ENCODE data around the gene GRK3. TPM values are rescaled to one million over a fixed set of nuclear protein-coding genes. Genes with fewer than 3 reads are reported as not detected.
A peak's percentile ranks its signal among the peaks of the same experiment; 100 is the strongest.

Gene GRK3
- total and polyA plus RNA-seq, 10 of the 15 experiments (the other 5 are each of a cell fraction or from before 2014, with no cell fraction given), result 3.1 to 35.1 (median 14.7) TPM

DNA sequence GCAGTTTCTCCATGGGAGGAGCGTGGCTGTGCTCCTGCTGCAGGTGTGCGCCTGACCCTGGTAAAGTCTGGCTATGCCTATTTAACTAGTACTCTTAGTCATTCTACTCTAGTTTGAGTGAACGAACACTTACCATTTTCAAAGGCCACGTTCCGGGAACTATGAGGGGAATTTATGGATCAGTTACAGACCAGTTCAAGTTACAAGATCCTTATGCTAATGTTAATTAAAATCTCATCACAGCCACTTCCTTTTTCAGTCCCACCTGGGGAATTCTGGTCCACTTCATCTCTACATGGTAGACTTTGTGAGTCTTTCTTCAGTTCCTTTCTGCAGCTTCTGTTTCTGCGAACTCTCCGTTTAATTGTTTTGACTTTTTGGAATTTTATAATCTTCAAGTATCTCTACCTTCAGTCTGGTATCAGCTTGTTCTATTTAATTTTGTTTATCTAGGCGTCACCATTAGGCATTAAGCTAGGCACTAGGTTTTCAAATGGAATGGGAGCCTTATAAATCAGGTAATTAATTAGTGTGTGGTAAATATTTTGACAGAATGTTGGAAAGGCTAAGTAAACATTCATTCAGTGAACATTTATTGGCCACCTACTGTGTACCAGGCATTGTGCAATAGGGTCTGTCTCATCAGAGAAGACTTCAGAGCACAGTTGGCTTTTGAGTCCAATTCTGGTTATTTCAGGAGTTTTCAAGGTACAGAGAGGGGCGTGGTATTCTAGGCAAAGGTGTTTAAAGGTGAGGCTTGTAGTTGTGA is 78.9 kb downstream of the GRK3 start:
- ChIA-PET POLR2A (interaction anchor here (1.6 kb wide), 1 partner anchor 18 kb away, joined by 3 read pairs; no protein-coding TSS in a partner anchor), SMC1A (ENCODE audit: uncharacterized antibody, unreplicated experiment) (interaction anchor here (0.9 to 6.5 kb wide), 9 partner anchors 7 to 99 kb away, joined by 3 to 58 read pairs (median 5); no protein-coding TSS in a partner anchor), RAD21 (ENCODE audit: unreplicated experiment) (interaction anchor here (0.7 to 5.0 kb wide), 8 partner anchors 9 to 99 kb away, joined by 3 to 34 read pairs (median 3); no protein-coding TSS in a partner anchor), CTCF (interaction anchor here (0.6 to 3.0 kb wide), 7 partner anchors 9 to 980 kb away, joined by 3 to 7 read pairs (median 3); no protein-coding TSS in a partner anchor)
- Histone ChIP-seq H3K27me3 (replicated peaks in 1 of 2; ENCODE audit: control insufficient read depth in 2 of 2, insufficient read depth in 2 of 2, low read length in 1 of 2) (no peaks in the 10 kb centered on the region), H4K20me1 (ENCODE audit: control insufficient read depth, insufficient read depth) (no peaks in the 10 kb centered on the region), H3K9me3 (replicated peaks; ENCODE audit: control insufficient read depth, insufficient read depth, low read length) (no peaks in the 10 kb centered on the region; the same call in 1 of the 3 replicates), H2AFZ (ENCODE audit: control insufficient read depth, low read depth, low read length) (peak overlapping the region; percentile 54), H3K4me2 (ENCODE audit: control insufficient read depth, insufficient read depth) (peak overlapping the region; percentile 28), H3K79me2 (ENCODE audit: control insufficient read depth, insufficient read depth, low read length) (peaks cover 4% of the 10 kb centered on the region; the same call in 1 of the 2 replicates), H3K4me1 (ENCODE audit: control insufficient read depth, insufficient read depth, low read length) (peaks cover 13% of the 10 kb centered on the region; the same call in 1 of the 2 replicates), H3K4me3 (0 out of 2 replicates have a peak overlapping the region, but pooled peaks have one; percentile 5), H3K36me3 (ENCODE audit: control insufficient read depth in 2 of 2, insufficient read depth in 2 of 2, low read length in 1 of 2) (peaks cover 0 to 4% of the 10 kb centered on the region in 2 experiments; a peak in 2 of 4 replicates), H3K27ac (ENCODE audit: control insufficient read depth, insufficient read depth) (peak overlapping the region; percentile 36), H3K9ac (ENCODE audit: control insufficient read depth, insufficient read depth, low read length) (no peak overlapping the region)
- DNase-seq (ENCODE audit: low read depth, low spot score) (peak; percentile 46), FAIRE-seq (no peak), ATAC-seq (peak; percentile 83)
- 18% methylated on average over 9 of the region's 9 CpGs for WGBS (ENCODE audit: insufficient coverage, insufficient replicate concordance, low lambda C conversion rate, missing lambda C conversion rate)
- in situ Hi-C loops (cut with MboI), result no loop called here
- no TSS peak for BruUV-seq (replicated peaks)
- intact Hi-C loops (cut with micrococcal nuclease; ENCODE audit: unreplicated experiment), result no loop called here
- TF ChIP-seq, protein P1, sequence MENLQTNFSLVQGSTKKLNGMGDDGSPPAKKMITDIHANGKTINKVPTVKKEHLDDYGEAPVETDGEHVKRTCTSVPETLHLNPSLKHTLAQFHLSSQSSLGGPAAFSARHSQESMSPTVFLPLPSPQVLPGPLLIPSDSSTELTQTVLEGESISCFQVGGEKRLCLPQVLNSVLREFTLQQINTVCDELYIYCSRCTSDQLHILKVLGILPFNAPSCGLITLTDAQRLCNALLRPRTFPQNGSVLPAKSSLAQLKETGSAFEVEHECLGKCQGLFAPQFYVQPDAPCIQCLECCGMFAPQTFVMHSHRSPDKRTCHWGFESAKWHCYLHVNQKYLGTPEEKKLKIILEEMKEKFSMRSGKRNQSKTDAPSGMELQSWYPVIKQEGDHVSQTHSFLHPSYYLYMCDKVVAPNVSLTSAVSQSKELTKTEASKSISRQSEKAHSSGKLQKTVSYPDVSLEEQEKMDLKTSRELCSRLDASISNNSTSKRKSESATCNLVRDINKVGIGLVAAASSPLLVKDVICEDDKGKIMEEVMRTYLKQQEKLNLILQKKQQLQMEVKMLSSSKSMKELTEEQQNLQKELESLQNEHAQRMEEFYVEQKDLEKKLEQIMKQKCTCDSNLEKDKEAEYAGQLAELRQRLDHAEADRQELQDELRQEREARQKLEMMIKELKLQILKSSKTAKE (IDR thresholded peaks at IDR 0.05; ENCODE audit: low read depth, poor library complexity, severe bottlenecking), result peak; percentile 50
- peak; percentile 43; the same call in 1 of the 2 replicates for TF ChIP-seq EED (IDR thresholded peaks at IDR 0.05; ENCODE audit: low read depth)
- no peak for TF ChIP-seq ZNF217 (IDR thresholded peaks at IDR 0.05)
- TF ChIP-seq CBFB (IDR thresholded peaks at IDR 0.05; ENCODE audit: low read depth), result no peak
- no peak for TF ChIP-seq SIN3A (IDR thresholded peaks at IDR 0.05; ENCODE audit: low read depth, low read length)
- TF ChIP-seq BHLHE40 (IDR thresholded peaks at IDR 0.05; ENCODE audit: borderline replicate concordance in 1 of 2, low read depth in 2 of 2, low read length in 1 of 2), result no peak
- TF ChIP-seq, protein P2, sequence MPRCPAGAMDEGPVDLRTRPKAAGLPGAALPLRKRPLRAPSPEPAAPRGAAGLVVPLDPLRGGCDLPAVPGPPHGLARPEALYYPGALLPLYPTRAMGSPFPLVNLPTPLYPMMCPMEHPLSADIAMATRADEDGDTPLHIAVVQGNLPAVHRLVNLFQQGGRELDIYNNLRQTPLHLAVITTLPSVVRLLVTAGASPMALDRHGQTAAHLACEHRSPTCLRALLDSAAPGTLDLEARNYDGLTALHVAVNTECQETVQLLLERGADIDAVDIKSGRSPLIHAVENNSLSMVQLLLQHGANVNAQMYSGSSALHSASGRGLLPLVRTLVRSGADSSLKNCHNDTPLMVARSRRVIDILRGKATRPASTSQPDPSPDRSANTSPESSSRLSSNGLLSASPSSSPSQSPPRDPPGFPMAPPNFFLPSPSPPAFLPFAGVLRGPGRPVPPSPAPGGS (IDR thresholded peaks at IDR 0.05; ENCODE audit: borderline replicate concordance, insufficient read depth, low read depth, low read length, poor library complexity, severe bottlenecking), result no peak
- TF ChIP-seq, protein P3, sequence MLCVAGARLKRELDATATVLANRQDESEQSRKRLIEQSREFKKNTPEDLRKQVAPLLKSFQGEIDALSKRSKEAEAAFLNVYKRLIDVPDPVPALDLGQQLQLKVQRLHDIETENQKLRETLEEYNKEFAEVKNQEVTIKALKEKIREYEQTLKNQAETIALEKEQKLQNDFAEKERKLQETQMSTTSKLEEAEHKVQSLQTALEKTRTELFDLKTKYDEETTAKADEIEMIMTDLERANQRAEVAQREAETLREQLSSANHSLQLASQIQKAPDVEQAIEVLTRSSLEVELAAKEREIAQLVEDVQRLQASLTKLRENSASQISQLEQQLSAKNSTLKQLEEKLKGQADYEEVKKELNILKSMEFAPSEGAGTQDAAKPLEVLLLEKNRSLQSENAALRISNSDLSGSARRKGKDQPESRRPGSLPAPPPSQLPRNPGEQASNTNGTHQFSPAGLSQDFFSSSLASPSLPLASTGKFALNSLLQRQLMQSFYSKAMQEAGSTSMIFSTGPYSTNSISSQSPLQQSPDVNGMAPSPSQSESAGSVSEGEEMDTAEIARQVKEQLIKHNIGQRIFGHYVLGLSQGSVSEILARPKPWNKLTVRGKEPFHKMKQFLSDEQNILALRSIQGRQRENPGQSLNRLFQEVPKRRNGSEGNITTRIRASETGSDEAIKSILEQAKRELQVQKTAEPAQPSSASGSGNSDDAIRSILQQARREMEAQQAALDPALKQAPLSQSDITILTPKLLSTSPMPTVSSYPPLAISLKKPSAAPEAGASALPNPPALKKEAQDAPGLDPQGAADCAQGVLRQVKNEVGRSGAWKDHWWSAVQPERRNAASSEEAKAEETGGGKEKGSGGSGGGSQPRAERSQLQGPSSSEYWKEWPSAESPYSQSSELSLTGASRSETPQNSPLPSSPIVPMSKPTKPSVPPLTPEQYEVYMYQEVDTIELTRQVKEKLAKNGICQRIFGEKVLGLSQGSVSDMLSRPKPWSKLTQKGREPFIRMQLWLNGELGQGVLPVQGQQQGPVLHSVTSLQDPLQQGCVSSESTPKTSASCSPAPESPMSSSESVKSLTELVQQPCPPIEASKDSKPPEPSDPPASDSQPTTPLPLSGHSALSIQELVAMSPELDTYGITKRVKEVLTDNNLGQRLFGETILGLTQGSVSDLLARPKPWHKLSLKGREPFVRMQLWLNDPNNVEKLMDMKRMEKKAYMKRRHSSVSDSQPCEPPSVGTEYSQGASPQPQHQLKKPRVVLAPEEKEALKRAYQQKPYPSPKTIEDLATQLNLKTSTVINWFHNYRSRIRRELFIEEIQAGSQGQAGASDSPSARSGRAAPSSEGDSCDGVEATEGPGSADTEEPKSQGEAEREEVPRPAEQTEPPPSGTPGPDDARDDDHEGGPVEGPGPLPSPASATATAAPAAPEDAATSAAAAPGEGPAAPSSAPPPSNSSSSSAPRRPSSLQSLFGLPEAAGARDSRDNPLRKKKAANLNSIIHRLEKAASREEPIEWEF (IDR thresholded peaks at IDR 0.05; ENCODE audit: insufficient replicate concordance, low read depth, low read length), result no peak
- no peak for TF ChIP-seq POLR2AphosphoS5 (IDR thresholded peaks at IDR 0.05; ENCODE audit: low read length)
- TF ChIP-seq SMARCA5 (IDR thresholded peaks at IDR 0.05), result peak; percentile 18; the same call in 1 of the 2 replicates
- TF ChIP-seq, protein P4, sequence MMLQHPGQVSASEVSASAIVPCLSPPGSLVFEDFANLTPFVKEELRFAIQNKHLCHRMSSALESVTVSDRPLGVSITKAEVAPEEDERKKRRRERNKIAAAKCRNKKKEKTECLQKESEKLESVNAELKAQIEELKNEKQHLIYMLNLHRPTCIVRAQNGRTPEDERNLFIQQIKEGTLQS (IDR thresholded peaks at IDR 0.05; ENCODE audit: borderline replicate concordance, extremely low read depth, low read depth, low read length), result no peak
- TF ChIP-seq KDM1A (IDR thresholded peaks at IDR 0.05; ENCODE audit: borderline replicate concordance), result no peak
- TF ChIP-seq IKZF1 (conservative IDR thresholded peaks at IDR 0.05), result peak; percentile 68

All from GM12878 (cell line).